Adipose tissue (tissue), 3 donors: ENCODE measurements around the gene RTL3. TPM values are rescaled to one million over a fixed set of nuclear protein-coding genes. Genes with fewer than 3 reads are reported as not detected.

ENCODE experiments used
- H3K27ac ChIP-seq: one replicate; pipeline ENCODE4 v1.5.1; 2013; ENCODE audit warnings: low read depth, low read length
- WGBS, 3 donors: extraction: QIAGEN DNeasy Blood & Tissue Kit; methylation state at CpG; one replicate each; pipeline ENCODE4 v1.1.7; 2013; 5-methylcytosine and 5-hydroxymethylcytosine counted together
- polyA plus RNA-seq, 3 donors: library from polyadenylated mRNA; stranded (reverse); fragments of 200-250 nt; gene quantifications; one replicate each; pipeline ENCODE4 v1.2.3, GENCODE V29; 2013
- donor health status: healthy with polysubstance abuse.
- donor health status: Bipolar disorder and iron deficiency.
- donor health status: healthy.

Gene RTL3
- polyA plus RNA-seq, 3 donors: 0.03 to 0.04 TPM; not detected in 1

GRCh38 chrX:78624962-78625909 is 33.9 kb downstream of the RTL3 start:
- WGBS, 3 donors: 14 to 25% (median 18%) methylated on average over 2 of the region's 2 CpGs
- H3K27ac ChIP-seq: no peak overlapping the region

- WGBS, 3 donors: 29 to 63% (median 48%) methylated on average over 1 of the region's 1 CpG
- no peak overlapping the region for H3K27ac ChIP-seq
Measured at GRCh38 chrX:78624426-78624825, 34.7 kb downstream of the RTL3 start.

- H3K27ac ChIP-seq: no peak overlapping the region
- WGBS, 3 donors: 22 to 49% (median 47%) methylated on average over 1 of the region's 1 CpG
Measured at GRCh38 chrX:78622831-78623230, 36.3 kb downstream of the RTL3 start.

- no peak overlapping the region for H3K27ac ChIP-seq
- WGBS, 3 donors: 50 to 55% (median 52%) methylated on average over 3 of the region's 3 CpGs
Measured at GRCh38 chrX:78619834-78620233, 39.3 kb downstream of the RTL3 start.

- 98 to 100% (median 98%) methylated on average over 2 of the region's 2 CpGs for WGBS, 3 donors
- H3K27ac ChIP-seq: no peak overlapping the region
Measured at GRCh38 chrX:78618987-78619386, 40.1 kb downstream of the RTL3 start.

GRCh38 chrX:78614264-78614663 is 44.9 kb downstream of the RTL3 start:
- 53 to 88% (median 53%) methylated on average over 1 of the region's 1 CpG for WGBS, 3 donors

More at GRCh38 chrX:78614264-78614663, 44.9 kb downstream of the RTL3 start:
- H3K27ac ChIP-seq: no peak overlapping the region

Other genes starting within 250 kb of the RTL3 start
- under 1 TPM; 0.05 to 0.45 (median 0.12) TPM for gene LPAR4, start 88.4 kb upstream of the RTL3 start, polyA plus RNA-seq